Psoas muscle (tissue), 8 donors: Measurements from ENCODE around the gene KCNK13. TPM values are rescaled to one million over a fixed set of nuclear protein-coding genes. Genes with fewer than 3 reads are reported as not detected.

ENCODE experiments used
- ATAC-seq, 4 donors: fragments of 200-7000 bp; cut with Tn5 transposase; one replicate each; pipeline ENCODE4 v1.9.1; 2020; ENCODE audit warnings: moderate library complexity in 3 of 4, mild to moderate bottlenecking in 2 of 4
- DNase-seq, 2 donors: peaks; one replicate each; pipeline ENCODE4 v3.0.0-alpha.2; 2020
- H3K27ac ChIP-seq: fragments of 200-600 bp; one replicate; pipeline ENCODE4 v1.8.0; 2022
- H3K27me3 ChIP-seq, 3 donors: fragments of 200-600 bp in 1 of 3; one replicate each; pipeline versions ENCODE4 v1.6.1 to v1.8.0; 2013 to 2022; ENCODE audit warnings: low read length in 2 of 3, mild to moderate bottlenecking in 2 of 3, moderate library complexity in 1 of 3; ENCODE audit not compliant: insufficient read depth in 3 of 3
- H3K36me3 ChIP-seq, 2 donors: fragments of 200-600 bp in 1 of 2; one replicate each; pipeline versions ENCODE4 v1.6.1 to v1.8.0; 2013 to 2022; ENCODE audit warnings: low read depth in 1 of 2, mild to moderate bottlenecking in 1 of 2, moderate library complexity in 1 of 2; ENCODE audit not compliant: insufficient read depth in 1 of 2
- H3K4me1 ChIP-seq: fragments of 200-600 bp; one replicate; pipeline ENCODE4 v1.8.0; 2022
- H3K4me3 ChIP-seq: fragments of 200-600 bp; one replicate; pipeline ENCODE4 v1.8.0; 2022; ENCODE audit warnings: mild to moderate bottlenecking
- H3K9me3 ChIP-seq: fragments of 200-600 bp; one replicate; pipeline ENCODE4 v1.8.0; 2022
- CTCF ChIP-seq: fragments of 200-600 bp; IDR thresholded peaks from one replicate; pipeline ENCODE4 v1.8.0; 2022; ENCODE audit warnings: antibody characterized with exemption
- WGBS, 3 donors: extraction: QIAGEN DNeasy Blood & Tissue Kit; methylation state at CpG; one replicate each; pipeline versions ENCODE4 v1.1.6 to v1.1.7; 2013; 5-methylcytosine and 5-hydroxymethylcytosine counted together
- intact Hi-C, 2 donors: fragments of 100-400 bp; cut with DNase I; formaldehyde crosslinking; loops; one replicate each; pipeline versions ENCODE4 v1.11.0 to v1.14.2; 2022
- polyA plus RNA-seq, 3 donors: library from polyadenylated mRNA; stranded (reverse); fragments of 200-250 nt; gene quantifications; one replicate each; pipeline ENCODE4 v1.2.3, GENCODE V29; 2013
- total RNA-seq, 4 donors: library from RNA; stranded (reverse); fragmentation: NEBNext Ultra II Directional in 2 of 4; extraction: Animal tissue kit (Norgen Biotek cat#: 25700) in 2 of 4; gene quantifications; one replicate each; pipeline versions ENCODE4 v1.2.1 to v1.2.4, GENCODE V29; 2021 to 2023
- donor health status: healthy with polysubstance abuse.
- donor health status: DM: no; HTN: no; CAD: no; lungs with moderate emphysema.
- donor health status: Bipolar disorder and iron deficiency.
- donor health status: healthy.
- donor health status: DM: yes; HTN: yes; CAD: no.
- donor health status: DM: no; HTN: no; CAD: no.
- donor health status: DM: no; HTN: no; CAD: no.
- donor health status: DM: yes; HTN: yes; CAD: no.

Gene KCNK13
- total and polyA plus RNA-seq, 7 donors, result 0.01 to 0.30 (median 0.03) TPM; not detected in 3

DNA sequence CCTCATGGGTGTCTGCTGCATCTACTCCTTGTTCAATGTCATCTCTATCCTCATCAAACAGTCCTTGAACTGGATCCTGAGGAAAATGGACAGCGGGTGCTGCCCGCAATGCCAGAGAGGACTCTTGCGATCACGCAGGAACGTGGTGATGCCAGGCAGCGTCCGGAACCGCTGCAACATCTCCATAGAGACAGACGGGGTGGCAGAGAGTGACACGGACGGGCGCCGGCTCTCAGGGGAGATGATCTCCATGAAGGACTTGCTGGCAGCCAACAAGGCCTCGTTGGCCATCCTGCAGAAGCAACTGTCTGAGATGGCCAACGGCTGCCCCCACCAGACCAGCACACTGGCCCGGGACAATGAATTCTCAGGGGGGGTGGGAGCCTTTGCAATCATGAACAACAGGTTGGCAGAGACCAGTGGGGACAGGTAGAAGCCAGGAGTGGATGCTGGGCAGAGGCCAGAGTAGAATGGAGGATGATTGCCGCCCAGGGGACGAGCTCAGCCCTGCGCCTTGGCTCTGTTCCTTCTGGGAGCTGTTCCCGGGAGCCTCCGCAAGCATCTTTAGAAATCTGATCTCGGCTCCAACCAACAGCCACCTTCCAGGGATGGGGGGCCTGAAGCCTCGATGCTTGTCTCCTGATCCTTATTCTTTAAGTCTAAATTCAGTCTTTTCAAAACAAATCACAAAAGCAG is 122.9 kb downstream of the KCNK13 start:
- Histone ChIP-seq H3K4me3 (no peak overlapping the region), H3K27me3 (no peaks in the 10 kb centered on the region), H3K9me3 (no peaks in the 10 kb centered on the region), H3K27ac (no peak overlapping the region), H3K36me3 (no peaks in the 10 kb centered on the region), H3K4me1 (no peaks in the 10 kb centered on the region)
- WGBS, 3 donors, result 74 to 83% (median 75%) methylated on average over 23 of the region's 23 CpGs
- intact Hi-C loops, result no loop called here
- ATAC-seq, result no peak
- no peak for TF ChIP-seq CTCF
- no peak for DNase-seq

DNA sequence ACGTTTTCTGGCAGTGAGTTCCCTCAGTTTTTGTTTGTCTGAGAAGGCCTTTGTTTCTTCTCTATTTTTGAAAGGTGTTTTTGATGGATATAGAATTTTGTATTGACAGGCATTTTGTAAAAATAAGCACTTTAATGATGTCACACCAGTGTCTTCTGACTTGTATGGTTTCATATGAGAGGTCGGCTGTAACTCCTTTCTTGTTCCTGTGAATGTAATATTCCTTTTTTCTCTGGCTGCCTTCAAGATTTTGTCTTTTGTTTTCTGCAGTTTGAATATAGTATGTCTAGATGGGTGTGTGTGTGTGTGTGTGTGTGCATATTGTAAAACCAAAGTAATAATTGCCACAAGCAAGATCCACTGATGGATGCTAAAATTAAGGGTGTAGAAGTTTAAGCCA is 126.8 kb downstream of the KCNK13 start:
- H3K9me3 ChIP-seq, result no peaks in the 10 kb centered on the region
- ATAC-seq, result no peak
- no peak overlapping the region for H3K27ac ChIP-seq
- H3K4me3 ChIP-seq, result no peak overlapping the region
- intact Hi-C loops, result no loop called here
- H3K27me3 ChIP-seq, result peaks cover 0 to 1% (median 0%) of the 10 kb centered on the region in 3 donors
- no peaks in the 10 kb centered on the region for H3K36me3 ChIP-seq
- WGBS, 3 donors, result 88 to 93% (median 91%) methylated on average over 2 of the region's 2 CpGs
- H3K4me1 ChIP-seq, result no peaks in the 10 kb centered on the region
- no peak for DNase-seq
- no peak for TF ChIP-seq CTCF

GRCh38 chr14:90191154-90191553 is 129.4 kb downstream of the KCNK13 start:
- 70 to 81% (median 78%) methylated on average over 5 of the region's 5 CpGs for WGBS, 3 donors

GRCh38 chr14:90191585-90191984 is 129.8 kb downstream of the KCNK13 start:
- Histone ChIP-seq H3K27ac (no peak overlapping the region), H3K27me3 (peaks cover 0 to 3% (median 0%) of the 10 kb centered on the region in 3 donors), H3K4me1 (no peaks in the 10 kb centered on the region), H3K9me3 (no peaks in the 10 kb centered on the region), H3K36me3 (no peaks in the 10 kb centered on the region), H3K4me3 (no peak overlapping the region)
- DNase-seq, result no peak
- no peak for ATAC-seq
- WGBS, 3 donors, result 64 to 70% (median 70%) methylated on average over 7 of the region's 7 CpGs
- no peak for TF ChIP-seq CTCF
- intact Hi-C loops, result no loop called here

More at GRCh38 chr14:90191154-90191553, 129.4 kb downstream of the KCNK13 start:
- Histone ChIP-seq H3K9me3 (no peaks in the 10 kb centered on the region), H3K4me1 (no peaks in the 10 kb centered on the region), H3K4me3 (no peak overlapping the region), H3K27me3 (peaks cover 0 to 3% (median 0%) of the 10 kb centered on the region in 3 donors), H3K36me3 (no peaks in the 10 kb centered on the region), H3K27ac (no peak overlapping the region)
- ATAC-seq (no peak), DNase-seq (no peak)
- intact Hi-C loops, result no loop called here
- no peak for TF ChIP-seq CTCF

DNA sequence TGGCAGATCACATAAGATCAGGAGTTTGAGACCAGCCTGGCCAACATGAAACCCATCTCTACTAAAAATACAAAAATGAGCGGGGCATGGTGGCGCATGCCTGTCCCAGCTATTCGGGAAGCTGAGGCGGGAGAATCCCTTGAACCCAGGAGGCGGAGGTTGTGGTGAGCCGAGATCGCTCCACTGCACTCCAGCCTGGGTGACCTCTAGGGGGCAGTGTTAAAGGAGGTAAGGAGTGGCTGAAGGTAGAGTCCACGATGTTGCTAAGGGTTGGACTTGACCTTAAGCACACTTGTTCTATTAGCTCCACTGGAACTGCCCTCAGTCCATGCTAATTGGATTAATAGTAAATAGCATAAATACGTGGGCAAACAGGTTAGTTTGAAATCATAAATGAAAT is 132.1 kb downstream of the KCNK13 start:
- intact Hi-C loops, result no loop called here
- WGBS, 3 donors, result 52 to 87% (median 52%) methylated on average over 9 of the region's 9 CpGs

More for the DNA sequence above, 132.1 kb downstream of the KCNK13 start:
- Histone ChIP-seq H3K4me1 (no peaks in the 10 kb centered on the region), H3K27ac (no peak overlapping the region), H3K4me3 (no peak overlapping the region), H3K9me3 (no peaks in the 10 kb centered on the region), H3K36me3 (no peaks in the 10 kb centered on the region), H3K27me3 (peaks cover 0 to 7% (median 5%) of the 10 kb centered on the region in 3 donors)
- DNase-seq (no peak), ATAC-seq (no peak)
- no peak for TF ChIP-seq CTCF
